SK-N-MC (cell line): ENCODE measurements around the gene RNF126.

Source experiments
- EZH2 ChIP-seq: fragments of 200-600 bp; sonication (generic); IDR thresholded peaks from one replicate; pipeline ENCODE4 v1.6.1; 2017; ENCODE audit warnings: antibody characterized with exemption
- POLR2AphosphoS5 ChIP-seq: IDR thresholded peaks from 2 replicates; pipeline ENCODE4 v1.6.1; 2012; ENCODE audit warnings: mild to moderate bottlenecking, low read depth, low read length, borderline replicate concordance

- TF ChIP-seq EZH2, result no peak
- no peak; the same call in 1 of the 2 replicates for TF ChIP-seq POLR2AphosphoS5
Observed at GRCh38 chr19:646779-647565, 16.0 kb downstream of the RNF126 start.
